WTC11 (cell line): ENCODE measurements around the gene YWHAQ.

Experiments
- ELF4 ChIP-seq: sonication (generic); formaldehyde crosslinking; IDR thresholded peaks from 2 replicates; pipeline ENCODE4 v1.8.1; 2022; ENCODE audit warnings: low read depth, mild to moderate bottlenecking, moderate library complexity, missing genetic modification reagents
- ESRRA ChIP-seq: sonication (generic); formaldehyde crosslinking; IDR thresholded peaks from 2 replicates; pipeline ENCODE4 v1.8.1; 2022; ENCODE audit warnings: mild to moderate bottlenecking, missing genetic modification reagents, borderline replicate concordance
- JUN ChIP-seq: sonication (generic); formaldehyde crosslinking; IDR thresholded peaks from 2 replicates; pipeline ENCODE4 v1.8.0; 2023; ENCODE audit warnings: mild to moderate bottlenecking, missing genetic modification reagents
- KAT7 ChIP-seq: sonication (generic); formaldehyde crosslinking; IDR thresholded peaks from 2 replicates; pipeline ENCODE4 v1.8.1; 2023; ENCODE audit warnings: missing genetic modification reagents, mild to moderate bottlenecking, borderline replicate concordance
- SMAD3 ChIP-seq: sonication (generic); formaldehyde crosslinking; IDR thresholded peaks from 2 replicates; pipeline ENCODE4 v1.8.0; 2022; ENCODE audit warnings: missing genetic modification reagents, mild to moderate bottlenecking, borderline replicate concordance
- SMAD4 ChIP-seq: sonication (generic); formaldehyde crosslinking; IDR thresholded peaks from 2 replicates; pipeline ENCODE4 v1.8.0; 2022; ENCODE audit warnings: mild to moderate bottlenecking, missing genetic modification reagents
- ZNF416 ChIP-seq: fragments of 250-450 bp; sonication (Bioruptor Pico); IDR thresholded peaks from 2 replicates; pipeline ENCODE4 v1.9.0; 2021; ENCODE audit warnings: mild to moderate bottlenecking, inconsistent platforms
- ZNF423 ChIP-seq: fragments of 250-450 bp; sonication (Bioruptor Pico); IDR thresholded peaks from 2 replicates; pipeline ENCODE4 v2.1.2; 2022; ENCODE audit warnings: mild to moderate bottlenecking, moderate library complexity
- TF ChIP-seq, protein P1 (sequence below): sonication (generic); formaldehyde crosslinking; IDR thresholded peaks from 2 replicates; pipeline ENCODE4 v1.8.0; 2022; ENCODE audit warnings: mild to moderate bottlenecking, missing genetic modification reagents
- TF ChIP-seq, protein P2 (sequence below): fragments of 200-600 bp; IDR thresholded peaks from 2 replicates; pipeline ENCODE4 v1.8.0; 2022; ENCODE audit warnings: antibody characterized with exemption
- TF ChIP-seq, protein P3 (sequence below): sonication (generic); formaldehyde crosslinking; IDR thresholded peaks from 2 replicates; pipeline ENCODE4 v1.8.1; 2023; ENCODE audit warnings: mild to moderate bottlenecking, moderate library complexity, missing genetic modification reagents
- TF ChIP-seq, protein P4 (sequence below): sonication (generic); formaldehyde crosslinking; conservative IDR thresholded peaks from 2 replicates; pipeline ENCODE4 v1.8.1; 2023; ENCODE audit warnings: mild to moderate bottlenecking, low read depth, missing genetic modification reagents, moderate library complexity
- TF ChIP-seq, protein P5 (sequence below): sonication (generic); formaldehyde crosslinking; IDR thresholded peaks from 2 replicates; pipeline ENCODE4 v1.8.1; 2022; ENCODE audit warnings: mild to moderate bottlenecking, moderate library complexity, missing genetic modification reagents

DNA sequence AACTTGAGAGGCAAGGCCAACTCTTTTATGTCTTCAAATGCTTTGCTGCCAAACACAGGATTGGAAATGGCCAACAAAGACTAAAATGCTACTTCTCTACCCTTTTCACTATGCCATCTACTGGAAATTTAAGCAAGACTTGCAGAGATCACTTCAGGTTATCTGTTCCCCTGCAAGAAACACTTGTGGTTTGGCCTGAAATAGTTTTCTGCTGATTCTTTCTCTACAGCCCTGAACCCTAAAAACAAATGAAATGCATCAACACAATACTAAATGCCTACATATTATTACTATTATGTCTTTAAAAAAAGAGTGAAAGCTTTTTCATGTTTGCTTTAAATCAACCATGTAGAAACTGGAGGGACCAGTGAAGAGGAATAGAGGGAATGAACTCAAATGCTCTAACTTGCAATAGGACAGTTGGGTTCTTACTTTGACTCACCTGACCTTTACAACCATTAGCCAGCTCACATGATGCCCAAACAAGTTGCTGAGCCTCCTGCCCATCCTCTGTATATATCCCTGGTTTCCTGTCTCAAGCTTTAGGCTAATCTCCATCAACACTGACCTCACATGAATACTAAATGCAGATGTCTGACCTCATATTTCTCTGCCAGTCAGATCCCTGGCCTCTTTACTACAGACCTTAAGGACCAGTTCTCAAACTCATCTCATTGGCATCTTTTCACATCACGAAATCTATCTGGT lies 57.6 kb downstream of the YWHAQ start:
- TF ChIP-seq KAT7 (CRISPR knock-in tag) (no peak), ZNF423 (CRISPR knock-in tag) (no peak), ELF4 (CRISPR knock-in tag) (no peak), SMAD4 (CRISPR knock-in tag) (no peak), SMAD3 (CRISPR knock-in tag) (no peak), ZNF416 (no peak), JUN (CRISPR knock-in tag) (no peak), ESRRA (CRISPR knock-in tag) (no peak)
- TF ChIP-seq, protein P1, sequence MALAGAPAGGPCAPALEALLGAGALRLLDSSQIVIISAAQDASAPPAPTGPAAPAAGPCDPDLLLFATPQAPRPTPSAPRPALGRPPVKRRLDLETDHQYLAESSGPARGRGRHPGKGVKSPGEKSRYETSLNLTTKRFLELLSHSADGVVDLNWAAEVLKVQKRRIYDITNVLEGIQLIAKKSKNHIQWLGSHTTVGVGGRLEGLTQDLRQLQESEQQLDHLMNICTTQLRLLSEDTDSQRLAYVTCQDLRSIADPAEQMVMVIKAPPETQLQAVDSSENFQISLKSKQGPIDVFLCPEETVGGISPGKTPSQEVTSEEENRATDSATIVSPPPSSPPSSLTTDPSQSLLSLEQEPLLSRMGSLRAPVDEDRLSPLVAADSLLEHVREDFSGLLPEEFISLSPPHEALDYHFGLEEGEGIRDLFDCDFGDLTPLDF = no peak
- TF ChIP-seq, protein P2, sequence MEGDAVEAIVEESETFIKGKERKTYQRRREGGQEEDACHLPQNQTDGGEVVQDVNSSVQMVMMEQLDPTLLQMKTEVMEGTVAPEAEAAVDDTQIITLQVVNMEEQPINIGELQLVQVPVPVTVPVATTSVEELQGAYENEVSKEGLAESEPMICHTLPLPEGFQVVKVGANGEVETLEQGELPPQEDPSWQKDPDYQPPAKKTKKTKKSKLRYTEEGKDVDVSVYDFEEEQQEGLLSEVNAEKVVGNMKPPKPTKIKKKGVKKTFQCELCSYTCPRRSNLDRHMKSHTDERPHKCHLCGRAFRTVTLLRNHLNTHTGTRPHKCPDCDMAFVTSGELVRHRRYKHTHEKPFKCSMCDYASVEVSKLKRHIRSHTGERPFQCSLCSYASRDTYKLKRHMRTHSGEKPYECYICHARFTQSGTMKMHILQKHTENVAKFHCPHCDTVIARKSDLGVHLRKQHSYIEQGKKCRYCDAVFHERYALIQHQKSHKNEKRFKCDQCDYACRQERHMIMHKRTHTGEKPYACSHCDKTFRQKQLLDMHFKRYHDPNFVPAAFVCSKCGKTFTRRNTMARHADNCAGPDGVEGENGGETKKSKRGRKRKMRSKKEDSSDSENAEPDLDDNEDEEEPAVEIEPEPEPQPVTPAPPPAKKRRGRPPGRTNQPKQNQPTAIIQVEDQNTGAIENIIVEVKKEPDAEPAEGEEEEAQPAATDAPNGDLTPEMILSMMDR = no peak
- TF ChIP-seq, protein P3, sequence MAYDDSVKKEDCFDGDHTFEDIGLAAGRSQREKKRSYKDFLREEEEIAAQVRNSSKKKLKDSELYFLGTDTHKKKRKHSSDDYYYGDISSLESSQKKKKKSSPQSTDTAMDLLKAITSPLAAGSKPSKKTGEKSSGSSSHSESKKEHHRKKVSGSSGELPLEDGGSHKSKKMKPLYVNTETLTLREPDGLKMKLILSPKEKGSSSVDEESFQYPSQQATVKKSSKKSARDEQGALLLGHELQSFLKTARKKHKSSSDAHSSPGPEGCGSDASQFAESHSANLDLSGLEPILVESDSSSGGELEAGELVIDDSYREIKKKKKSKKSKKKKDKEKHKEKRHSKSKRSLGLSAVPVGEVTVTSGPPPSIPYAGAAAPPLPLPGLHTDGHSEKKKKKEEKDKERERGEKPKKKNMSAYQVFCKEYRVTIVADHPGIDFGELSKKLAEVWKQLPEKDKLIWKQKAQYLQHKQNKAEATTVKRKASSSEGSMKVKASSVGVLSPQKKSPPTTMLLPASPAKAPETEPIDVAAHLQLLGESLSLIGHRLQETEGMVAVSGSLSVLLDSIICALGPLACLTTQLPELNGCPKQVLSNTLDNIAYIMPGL (CRISPR knock-in tag) = no peak
- TF ChIP-seq, protein P4, sequence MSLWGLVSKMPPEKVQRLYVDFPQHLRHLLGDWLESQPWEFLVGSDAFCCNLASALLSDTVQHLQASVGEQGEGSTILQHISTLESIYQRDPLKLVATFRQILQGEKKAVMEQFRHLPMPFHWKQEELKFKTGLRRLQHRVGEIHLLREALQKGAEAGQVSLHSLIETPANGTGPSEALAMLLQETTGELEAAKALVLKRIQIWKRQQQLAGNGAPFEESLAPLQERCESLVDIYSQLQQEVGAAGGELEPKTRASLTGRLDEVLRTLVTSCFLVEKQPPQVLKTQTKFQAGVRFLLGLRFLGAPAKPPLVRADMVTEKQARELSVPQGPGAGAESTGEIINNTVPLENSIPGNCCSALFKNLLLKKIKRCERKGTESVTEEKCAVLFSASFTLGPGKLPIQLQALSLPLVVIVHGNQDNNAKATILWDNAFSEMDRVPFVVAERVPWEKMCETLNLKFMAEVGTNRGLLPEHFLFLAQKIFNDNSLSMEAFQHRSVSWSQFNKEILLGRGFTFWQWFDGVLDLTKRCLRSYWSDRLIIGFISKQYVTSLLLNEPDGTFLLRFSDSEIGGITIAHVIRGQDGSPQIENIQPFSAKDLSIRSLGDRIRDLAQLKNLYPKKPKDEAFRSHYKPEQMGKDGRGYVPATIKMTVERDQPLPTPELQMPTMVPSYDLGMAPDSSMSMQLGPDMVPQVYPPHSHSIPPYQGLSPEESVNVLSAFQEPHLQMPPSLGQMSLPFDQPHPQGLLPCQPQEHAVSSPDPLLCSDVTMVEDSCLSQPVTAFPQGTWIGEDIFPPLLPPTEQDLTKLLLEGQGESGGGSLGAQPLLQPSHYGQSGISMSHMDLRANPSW = no peak
- TF ChIP-seq, protein P5, sequence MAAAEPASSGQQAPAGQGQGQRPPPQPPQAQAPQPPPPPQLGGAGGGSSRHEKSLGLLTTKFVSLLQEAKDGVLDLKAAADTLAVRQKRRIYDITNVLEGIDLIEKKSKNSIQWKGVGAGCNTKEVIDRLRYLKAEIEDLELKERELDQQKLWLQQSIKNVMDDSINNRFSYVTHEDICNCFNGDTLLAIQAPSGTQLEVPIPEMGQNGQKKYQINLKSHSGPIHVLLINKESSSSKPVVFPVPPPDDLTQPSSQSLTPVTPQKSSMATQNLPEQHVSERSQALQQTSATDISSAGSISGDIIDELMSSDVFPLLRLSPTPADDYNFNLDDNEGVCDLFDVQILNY (CRISPR knock-in tag) = no peak
